Measurements from ENCODE around the gene CFAP141.

CFAP141 gene

GRCh38 chr1:154198756-154199562 lies 7.2 kb downstream of the CFAP141 start:
- Histone ChIP-seq H3K27me3 (no peaks in the 10 kb centered on the region), H3K36me3 (no peaks in the 10 kb centered on the region), H3K4me3 (ENCODE audit: low read depth, low read length) (peak overlapping the region; percentile 25), H3K4me1 (no peaks in the 10 kb centered on the region), H3K9me3 (no peaks in the 10 kb centered on the region)
- TF ChIP-seq CTCF (IDR thresholded peaks at IDR 0.05; ENCODE audit: low read depth, low read length) = peak; percentile 62
- DNase-seq = peak; percentile 61

GRCh38 chr1:154193821-154194220 lies 12.3 kb downstream of the CFAP141 start:
- TF ChIP-seq CTCF (IDR thresholded peaks at IDR 0.05; ENCODE audit: low read depth, low read length) = no peak
- H3K36me3 ChIP-seq = no peaks in the 10 kb centered on the region
- no peaks in the 10 kb centered on the region; the same call in 1 of the 2 replicates for H3K4me1 ChIP-seq
- no peak overlapping the region for H3K4me3 ChIP-seq (ENCODE audit: low read depth, low read length)
- peak; percentile 25 for DNase-seq
- peaks cover 12% of the 10 kb centered on the region for H3K27me3 ChIP-seq
- no peaks in the 10 kb centered on the region for H3K9me3 ChIP-seq

- no peak for DNase-seq
- H3K36me3 ChIP-seq = no peaks in the 10 kb centered on the region
- TF ChIP-seq CTCF (IDR thresholded peaks at IDR 0.05; ENCODE audit: low read depth, low read length) = no peak
- no peaks in the 10 kb centered on the region for H3K9me3 ChIP-seq
- no peak overlapping the region for H3K4me3 ChIP-seq (ENCODE audit: low read depth, low read length)
- peaks cover 12% of the 10 kb centered on the region for H3K27me3 ChIP-seq
- no peaks in the 10 kb centered on the region; the same call in 1 of the 2 replicates for H3K4me1 ChIP-seq
Measured at GRCh38 chr1:154192476-154192875, 13.7 kb downstream of the CFAP141 start.

GRCh38 chr1:154191990-154192461 lies 14.1 kb downstream of the CFAP141 start, which contains the start of gene TPM3:
Gene TPM3 (minus strand): TSS chr1:154192100. CDS start chr1:154192018, 82 bp downstream.
- Histone ChIP-seq H3K9me3 (no peaks in the 10 kb centered on the region), H3K36me3 (no peaks in the 10 kb centered on the region), H3K4me1 (no peaks in the 10 kb centered on the region; the same call in 1 of the 2 replicates), H3K4me3 (ENCODE audit: low read depth, low read length) (no peak within 1 kb of the TSS), H3K27me3 (peaks cover 12% of the 10 kb centered on the region)
- TF ChIP-seq CTCF (IDR thresholded peaks at IDR 0.05; ENCODE audit: low read depth, low read length) = no peak
- no peak for DNase-seq

GRCh38 chr1:154190550-154190949 lies 15.6 kb downstream of the CFAP141 start:
- Histone ChIP-seq H3K4me1 (no peaks in the 10 kb centered on the region; the same call in 1 of the 2 replicates), H3K36me3 (no peaks in the 10 kb centered on the region), H3K4me3 (ENCODE audit: low read depth, low read length) (no peak overlapping the region), H3K9me3 (no peaks in the 10 kb centered on the region), H3K27me3 (peaks cover 12% of the 10 kb centered on the region)
- TF ChIP-seq CTCF (IDR thresholded peaks at IDR 0.05; ENCODE audit: low read depth, low read length) = no peak
- no peak for DNase-seq
